CMK (cell line): ENCODE data around the gene PRDM16.
A peak's percentile ranks its signal among the peaks of the same experiment; 100 is the strongest.

Source experiments
- DNase-seq: peaks from one replicate; pipeline ENCODE4 v3.0.0-alpha.2; 2010; ENCODE audit warnings: low read depth

PRDM16 gene

DNA sequence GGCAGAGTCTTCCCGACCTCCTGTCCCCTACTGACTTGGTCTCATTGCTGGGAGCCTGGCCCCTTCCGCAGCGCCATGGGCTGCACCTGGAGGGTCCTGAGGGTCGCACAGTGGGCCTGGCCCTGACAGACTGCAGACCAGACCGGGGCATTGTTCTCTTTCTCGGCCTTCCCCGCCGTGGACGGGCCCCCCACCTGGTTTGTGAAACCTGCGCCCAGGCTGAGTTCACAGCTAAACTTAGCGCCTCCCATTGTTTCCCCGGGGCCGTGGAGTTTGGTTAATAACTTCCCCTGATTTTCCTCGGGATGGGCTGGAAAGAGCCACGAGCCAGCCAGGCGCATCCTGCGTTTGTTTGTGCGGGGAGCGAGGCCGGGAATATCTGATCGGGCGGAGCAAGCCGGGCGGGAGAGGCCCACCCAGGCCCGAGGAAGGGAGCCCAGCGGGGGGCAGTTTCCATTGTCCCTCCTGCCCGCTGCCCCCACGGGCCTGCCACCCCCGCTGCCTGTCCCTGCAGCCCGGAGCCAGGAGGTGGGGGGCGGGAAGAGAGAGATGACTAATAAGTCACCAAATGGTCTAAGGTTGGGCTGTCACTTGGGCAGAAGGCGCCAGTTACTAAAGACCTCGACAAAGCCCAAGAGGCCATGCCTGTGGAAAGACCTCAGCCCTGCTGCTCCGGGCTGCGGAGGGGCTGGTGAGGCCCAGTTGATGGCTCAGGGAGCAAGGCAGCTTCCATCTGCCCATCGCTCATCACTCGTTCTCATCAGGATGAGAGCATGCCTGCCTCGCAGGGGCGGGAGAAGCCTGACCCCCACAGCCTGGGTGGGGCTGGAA is 346.5 kb downstream of the PRDM16 start:
- no peak for DNase-seq

- DNase-seq = peak; percentile 39
Observed at GRCh38 chr1:3417082-3417739, 348.2 kb downstream of the PRDM16 start.

DNA sequence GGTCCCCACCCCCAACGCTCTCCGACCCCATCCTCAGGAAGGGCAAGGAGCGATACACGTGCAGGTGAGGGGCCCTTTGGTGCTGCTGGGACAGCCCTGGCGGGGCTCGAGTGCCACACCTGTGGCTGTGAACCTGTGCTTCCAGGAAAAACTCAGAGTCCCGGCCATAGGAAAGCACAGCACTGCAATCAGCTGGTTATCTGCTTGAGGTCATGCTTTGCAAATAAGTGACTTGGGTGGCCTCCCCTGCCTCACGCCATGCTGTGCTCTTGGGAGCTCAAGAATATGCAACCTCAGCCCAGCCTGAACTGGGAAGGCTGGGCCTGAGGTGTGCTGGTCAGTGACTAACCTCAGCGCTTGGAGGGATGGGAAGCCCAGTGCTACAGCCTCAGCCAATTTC is 348.9 kb downstream of the PRDM16 start:
- no peak for DNase-seq

DNA sequence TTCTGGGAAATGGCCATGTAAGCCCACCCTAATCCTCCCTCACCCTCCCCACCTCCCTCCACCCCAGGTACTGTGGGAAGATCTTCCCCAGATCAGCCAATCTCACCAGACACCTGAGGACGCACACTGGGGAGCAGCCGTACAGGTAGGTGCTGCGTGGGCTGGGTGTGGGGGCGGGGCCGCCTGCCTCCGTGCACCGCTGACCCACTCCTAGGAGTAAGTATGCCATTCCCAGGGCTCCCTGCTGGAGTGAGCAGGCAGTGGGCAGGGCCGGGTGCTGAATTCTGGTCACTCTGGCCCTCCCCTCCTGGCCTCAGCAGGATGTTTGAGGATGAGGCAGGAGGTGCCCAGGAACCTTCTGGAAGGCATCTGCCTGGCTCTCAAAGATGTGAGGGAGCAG is 349.6 kb downstream of the PRDM16 start:
- DNase-seq = no peak

DNA sequence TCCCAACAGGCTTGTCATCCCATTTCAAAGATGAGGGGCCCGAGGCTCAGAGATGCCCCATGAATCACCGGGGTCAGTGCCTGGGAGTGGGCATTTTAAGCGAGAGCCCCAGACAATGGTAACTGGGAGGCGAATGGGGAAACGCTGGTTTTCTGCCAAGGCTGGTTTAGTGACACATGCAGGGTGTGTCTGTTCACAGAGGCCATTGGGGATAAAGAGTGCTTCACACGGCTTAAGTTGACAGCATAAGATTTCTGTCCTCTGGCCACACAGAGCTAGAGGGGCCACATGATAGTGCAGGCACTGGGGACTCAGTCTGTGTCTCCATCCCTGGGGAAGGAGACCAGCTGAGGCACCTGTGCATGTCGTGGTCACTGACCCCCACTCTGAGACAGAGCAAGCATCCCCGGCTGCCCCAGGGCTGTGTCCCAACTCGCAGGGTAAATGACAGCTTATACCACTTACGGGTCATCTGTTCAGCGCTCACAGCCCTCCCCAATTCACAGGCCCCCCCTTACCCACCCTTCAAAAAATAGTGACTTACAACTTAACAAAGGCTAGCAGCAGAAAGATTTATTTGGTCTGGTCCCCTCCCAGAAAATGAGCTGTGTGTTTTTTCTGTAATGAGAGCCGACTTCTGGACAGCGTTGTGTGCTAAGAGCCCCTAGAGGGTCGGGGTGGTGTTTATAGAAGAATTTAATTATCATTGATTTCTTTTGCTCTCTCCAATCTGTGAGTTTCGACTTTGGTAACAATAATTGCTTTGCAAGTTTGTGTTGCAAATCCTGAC is 350.6 kb downstream of the PRDM16 start:
- no peak for DNase-seq

DNA sequence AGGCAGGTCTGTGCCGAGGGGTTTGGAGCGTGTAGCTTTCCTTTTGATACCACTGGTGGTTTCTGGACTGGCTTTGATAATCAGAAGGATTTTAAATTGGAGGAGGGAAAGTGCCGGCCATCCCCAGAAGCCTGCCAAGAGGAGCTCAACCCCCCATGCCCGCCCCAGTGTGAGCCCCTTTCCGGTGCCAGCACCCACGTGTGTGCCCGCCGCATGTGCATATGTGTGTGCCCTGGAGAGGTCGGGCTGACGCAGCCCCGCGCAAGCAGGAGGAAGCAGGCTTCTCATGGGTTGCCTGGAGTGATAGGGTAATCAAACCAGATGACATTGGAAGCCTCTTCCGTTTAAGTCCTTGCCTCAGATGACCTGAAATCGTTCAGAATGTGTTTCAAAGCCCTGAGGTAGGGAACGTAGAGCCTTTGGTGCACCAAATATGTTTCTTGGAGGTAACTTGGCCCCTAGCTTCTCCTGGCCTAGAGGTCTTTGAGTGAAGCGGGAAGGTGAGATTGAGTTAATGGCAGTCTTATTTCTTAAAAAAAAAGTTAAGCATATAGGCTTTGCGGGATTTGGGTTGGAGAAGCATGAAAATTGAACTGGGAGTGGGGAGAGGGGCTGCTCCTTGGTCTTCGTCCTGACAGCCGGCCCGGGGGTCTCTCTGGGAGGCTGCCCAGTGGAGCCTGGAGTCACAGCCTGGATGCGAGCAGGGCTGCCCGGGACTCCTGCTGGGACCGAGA is 351.4 kb downstream of the PRDM16 start:
- peak; percentile 27 for DNase-seq

DNA sequence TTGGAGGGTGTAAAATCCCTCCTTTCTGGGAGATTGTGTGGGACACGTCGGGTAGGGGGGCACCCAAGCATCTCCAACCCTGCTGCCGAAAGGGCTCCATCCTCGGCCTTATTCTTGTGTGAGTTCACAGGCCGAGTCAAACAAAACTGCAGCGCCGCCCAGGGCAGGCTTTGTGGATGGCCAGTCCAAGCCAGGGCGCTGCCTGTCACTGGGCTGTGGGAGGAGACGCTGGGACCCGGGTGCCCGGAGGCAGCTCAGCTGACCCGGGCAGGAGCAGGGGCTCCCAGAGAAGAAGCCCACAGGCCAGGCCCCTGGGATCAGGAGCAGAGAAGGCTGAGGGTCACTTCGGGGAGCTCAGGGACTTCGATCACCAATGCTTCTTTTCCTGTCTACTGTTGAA is 353.6 kb downstream of the PRDM16 start:
- no peak for DNase-seq

DNA sequence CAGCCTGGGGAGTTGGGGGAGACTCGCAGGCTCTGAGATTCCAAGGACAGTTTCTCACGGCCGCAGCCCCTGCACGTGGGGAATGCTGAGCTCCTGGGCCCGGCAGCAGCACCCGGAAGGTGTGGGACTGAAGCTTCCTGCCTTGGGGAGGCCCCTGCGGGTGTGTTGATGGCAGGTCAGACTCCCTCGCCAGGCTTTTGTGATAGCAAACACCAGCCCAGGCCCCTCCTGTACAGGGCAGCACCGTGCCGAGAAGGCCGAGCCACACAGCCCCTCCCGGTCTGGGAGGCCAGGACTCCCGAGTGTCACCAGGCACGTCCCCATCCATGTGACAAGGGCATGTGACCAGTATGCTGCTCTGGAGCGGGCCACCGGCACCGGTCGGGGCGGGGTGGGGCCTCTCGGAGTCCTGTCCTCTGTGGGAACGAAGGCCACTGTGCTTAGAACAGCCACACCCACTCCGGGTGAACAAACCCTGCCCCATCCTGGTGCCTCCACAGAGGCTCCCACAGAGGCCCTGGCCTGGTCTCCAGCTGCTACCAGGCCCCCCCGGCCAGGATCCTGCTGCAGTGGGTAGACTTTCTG is 354.3 kb downstream of the PRDM16 start:
- no peak for DNase-seq

DNA sequence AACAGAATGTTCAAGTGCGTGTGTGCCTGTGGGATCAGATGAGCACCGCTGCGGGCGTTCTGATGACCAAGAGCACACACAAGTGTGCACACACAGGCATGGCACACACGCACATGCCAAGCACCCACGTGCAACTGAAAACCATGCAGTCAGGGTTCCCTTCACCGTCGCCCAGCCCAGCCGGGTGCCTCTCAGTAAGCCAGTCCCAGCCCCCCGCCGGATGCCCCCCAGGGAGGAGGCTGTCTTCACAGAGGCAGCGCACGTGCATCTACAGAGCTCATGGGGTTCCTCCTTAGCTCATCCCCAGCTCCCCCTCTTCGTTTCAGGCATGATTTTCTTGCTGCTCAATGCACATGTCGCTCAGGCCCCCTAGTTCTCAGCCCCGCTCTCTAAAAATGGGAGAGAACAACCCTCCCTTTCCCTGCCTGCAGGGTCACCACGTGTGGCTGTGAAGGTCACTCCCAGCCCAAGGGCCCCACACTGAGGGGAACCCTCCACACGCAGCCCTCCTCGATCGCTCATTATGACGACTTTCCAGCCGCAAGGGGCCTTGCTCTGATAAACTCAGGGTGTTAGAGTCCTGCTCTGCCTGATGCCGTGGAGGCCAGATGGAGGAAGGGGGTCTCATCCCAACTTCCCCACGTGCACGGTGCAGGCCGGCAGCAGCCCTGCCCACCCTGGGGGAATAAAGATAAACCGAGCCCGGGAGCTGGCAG is 355.1 kb downstream of the PRDM16 start:
- no peak for DNase-seq

GRCh38 chr1:3425486-3426215 is 356.6 kb downstream of the PRDM16 start:
- no peak for DNase-seq

DNA sequence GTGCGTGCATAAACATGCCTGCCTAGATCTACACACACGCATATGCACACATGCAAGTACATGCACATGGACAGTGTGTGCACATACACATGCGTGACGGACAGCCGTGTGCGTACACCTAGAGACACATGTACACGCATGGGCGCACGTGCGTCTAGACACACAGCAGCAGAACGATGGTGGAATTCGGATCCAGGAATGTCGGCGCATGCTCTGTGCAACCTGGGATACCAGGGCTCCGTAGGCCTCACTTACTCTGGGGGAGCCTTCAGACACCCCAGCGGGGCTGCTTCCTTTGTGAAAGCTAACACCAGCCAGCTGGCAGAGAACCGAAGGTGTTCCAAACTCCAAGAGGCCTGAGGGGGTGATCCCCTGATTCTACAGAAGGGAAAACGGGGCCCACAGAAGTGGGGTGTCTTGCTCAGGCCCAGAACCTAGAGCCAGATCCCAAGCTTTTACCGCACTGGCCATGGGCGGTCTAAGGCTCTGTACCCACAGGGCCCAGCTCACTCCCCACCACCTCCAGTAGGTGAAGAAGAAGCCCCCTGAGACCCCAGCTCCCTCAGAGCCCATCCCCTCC is 358.0 kb downstream of the PRDM16 start:
- no peak for DNase-seq

DNA sequence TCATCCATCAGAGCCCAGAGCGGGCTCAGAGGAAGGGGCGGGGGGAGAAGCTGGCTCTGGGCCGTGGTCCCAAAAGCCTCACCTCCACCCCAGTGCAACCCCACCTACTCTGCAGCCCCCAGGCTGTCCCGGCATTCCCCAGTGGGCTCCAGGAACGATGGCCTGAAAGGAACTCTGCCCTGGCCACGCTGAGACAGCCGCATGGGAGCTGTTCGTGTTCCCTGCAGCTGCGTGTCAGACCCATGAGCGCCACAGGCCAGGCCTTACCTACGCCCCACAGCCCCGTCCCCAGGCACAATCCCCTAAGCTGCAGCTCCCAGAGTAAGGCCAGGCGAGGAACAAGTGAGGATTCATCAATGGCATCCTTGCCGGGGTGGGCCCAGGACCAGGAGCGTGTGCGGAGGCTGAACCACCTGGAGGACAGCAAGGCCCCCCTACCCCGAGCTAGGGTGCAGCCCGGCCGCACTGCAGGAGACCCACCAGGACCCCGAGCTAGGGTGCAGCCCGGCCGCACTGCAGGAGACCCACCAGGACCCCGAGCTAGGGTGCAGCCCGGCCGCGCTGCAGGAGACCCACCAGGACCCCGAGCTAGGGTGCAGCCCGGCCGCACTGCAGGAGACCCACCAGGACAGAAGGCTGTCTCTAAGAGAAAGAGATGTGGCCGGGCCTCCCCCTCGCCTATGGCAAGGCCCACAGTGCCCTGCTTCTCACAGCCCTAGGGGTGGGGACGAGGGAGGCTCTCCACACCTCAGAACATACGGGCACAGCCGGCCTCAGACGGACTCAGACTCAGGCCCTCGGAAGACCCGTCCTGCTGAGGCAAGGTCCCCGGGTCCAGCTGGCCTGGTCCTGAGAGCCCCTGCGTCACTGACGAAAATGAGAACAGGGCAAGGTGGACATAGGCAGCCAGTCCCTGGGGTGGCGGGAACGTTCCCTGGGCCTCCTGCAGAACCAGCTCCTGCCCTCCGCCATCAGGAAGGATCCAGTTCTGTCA is 359.0 kb downstream of the PRDM16 start:
- DNase-seq = no peak

GRCh38 chr1:3428899-3429298 is 359.9 kb downstream of the PRDM16 start:
- no peak for DNase-seq

DNA sequence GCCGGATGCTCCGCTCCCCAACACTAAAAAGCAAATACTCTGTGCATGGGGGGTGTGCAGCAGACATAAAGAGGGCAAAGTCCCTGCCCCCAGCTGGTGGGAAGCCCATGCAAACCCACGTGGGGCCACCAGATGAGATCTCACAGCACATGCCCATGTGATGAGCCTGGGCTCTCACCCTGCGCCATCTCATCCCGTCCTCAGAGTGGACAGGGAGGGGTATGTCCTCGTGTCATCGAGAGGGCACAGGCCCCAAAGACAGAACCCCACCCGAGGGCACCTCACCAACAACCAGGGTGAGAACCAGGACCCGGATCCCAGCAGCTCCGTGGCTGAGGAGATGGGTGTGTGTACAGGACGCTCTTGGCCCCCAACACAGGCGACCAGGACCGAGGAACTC is 360.3 kb downstream of the PRDM16 start:
- no peak for DNase-seq

GRCh38 chr1:3429766-3430165 is 360.8 kb downstream of the PRDM16 start:
- no peak for DNase-seq

GRCh38 chr1:3430406-3430805 is 361.4 kb downstream of the PRDM16 start:
- DNase-seq = no peak

DNA sequence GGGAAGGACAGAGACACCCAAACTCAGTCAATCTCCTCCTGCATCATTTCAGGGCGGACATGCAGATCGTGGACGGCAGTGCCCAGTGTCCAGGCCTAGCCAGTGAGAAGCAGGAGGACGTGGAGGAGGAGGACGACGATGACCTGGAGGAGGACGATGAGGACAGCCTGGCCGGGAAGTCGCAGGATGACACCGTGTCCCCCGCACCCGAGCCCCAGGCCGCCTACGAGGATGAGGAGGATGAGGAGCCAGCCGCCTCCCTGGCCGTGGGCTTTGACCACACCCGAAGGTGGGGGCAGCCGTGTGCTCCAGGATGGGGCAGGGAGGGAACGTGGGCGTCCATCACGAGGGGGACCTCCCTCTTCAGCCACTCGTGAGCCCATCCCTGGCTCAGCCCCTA is 361.8 kb downstream of the PRDM16 start:
- no peak for DNase-seq

DNA sequence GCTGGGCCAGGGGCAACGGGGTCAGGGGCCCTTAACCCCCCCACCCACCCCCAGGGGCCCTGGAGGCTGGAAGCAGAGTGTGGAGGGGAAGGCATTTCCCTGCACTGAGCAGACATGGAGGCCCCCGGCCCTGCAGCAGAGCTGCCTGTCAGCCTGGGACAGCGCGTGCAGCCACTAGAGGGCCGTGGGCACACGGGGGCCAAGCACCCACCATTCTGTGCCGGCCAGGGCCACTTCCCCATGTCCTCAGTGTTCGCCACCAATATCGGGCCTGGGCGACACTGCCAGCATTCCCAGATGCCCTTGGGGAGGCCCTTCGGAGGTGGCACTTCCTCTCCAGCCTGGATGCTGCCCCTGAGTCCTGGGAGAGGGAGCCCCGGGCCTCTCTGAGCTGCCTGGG is 362.3 kb downstream of the PRDM16 start:
- DNase-seq = no peak

DNA sequence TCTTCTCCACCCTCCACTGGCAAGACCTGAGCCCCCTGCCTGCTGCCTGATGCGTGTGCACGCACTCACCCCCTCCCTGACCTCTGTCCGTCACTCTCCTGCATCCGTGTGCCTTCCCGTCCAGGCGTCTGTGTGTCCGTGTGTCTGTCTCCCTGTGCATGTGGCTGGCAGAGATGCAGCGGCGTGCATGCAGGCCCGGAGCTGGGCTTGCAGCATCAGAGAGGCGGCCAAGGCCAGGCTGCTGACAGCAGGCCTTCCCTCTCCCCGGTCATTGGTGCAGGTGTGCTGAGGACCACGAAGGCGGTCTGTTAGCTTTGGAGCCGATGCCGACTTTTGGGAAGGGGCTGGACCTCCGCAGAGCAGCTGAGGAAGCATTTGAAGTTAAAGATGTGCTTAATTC is 362.7 kb downstream of the PRDM16 start:
- DNase-seq = no peak
